Caco-2 (cell line): ENCODE results near the gene C2orf42. TPM values are rescaled to one million over a fixed set of nuclear protein-coding genes. Genes with fewer than 3 reads are reported as not detected.
A peak's percentile ranks its signal among the peaks of the same experiment; 100 is the strongest.
"Not testable (repeated sequence)": the region's sequence is repeated elsewhere in the genome, so short reads cannot be mapped to it uniquely, and the experiment has no call there.

Experiments
- BruUV-seq: library from RNA; stranded (reverse); fragments of 400-500 nt; replicated peaks from 2 replicates; lab custom pipeline; 2021; lab: Mats Ljungman, UMichigan
- CTCF ChIA-PET: fragments of 300-600 bp; sonication (Branson Sonifier 250); formaldehyde crosslinking; loops from one replicate; lab custom pipeline; 2022; ENCODE audit warnings: antibody characterized with exemption; lab: Charles Lee
- POLR2A ChIA-PET: fragments of 300-600 bp; sonication (Branson Sonifier 250); formaldehyde crosslinking; loops from one replicate; lab custom pipeline; 2022; ENCODE audit warnings: antibody characterized with exemption; lab: Charles Lee
- DNase-seq, 2 experiments: peaks; one replicate each; pipeline versions ENCODE4 v3.0.0 to v3.0.0-alpha.2; 2020 to 2022
- H3K27me3 ChIP-seq: replicated peaks from 2 replicates; pipeline ENCODE4 v1.6.0; 2011; ENCODE audit warnings: low read length; ENCODE audit not compliant: control insufficient read depth, insufficient read depth
- H3K36me3 ChIP-seq: 2 replicates; pipeline ENCODE4 v1.5.1; 2011; ENCODE audit warnings: low read length; ENCODE audit not compliant: control insufficient read depth, insufficient read depth
- H3K4me1 ChIP-seq: fragments of 250-450 bp; sonication (Bioruptor Pico); 2 replicates; pipeline ENCODE4 v1.5.1; 2020; ENCODE audit warnings: mild to moderate bottlenecking
- H3K4me3 ChIP-seq: 2 replicates; pipeline ENCODE4 v1.5.1; 2011; ENCODE audit warnings: low read depth, mild to moderate bottlenecking, control low read depth, low read length
- H3K9me3 ChIP-seq: fragments of 250-450 bp; sonication (Bioruptor Pico); 2 replicates; pipeline ENCODE4 v1.5.1; 2020; ENCODE audit warnings: mild to moderate bottlenecking, moderate library complexity
- H3K27ac Mint-ChIP-seq: one replicate; pipeline ENCODE4 v1.8.0; 2022; ENCODE audit warnings: mixed read lengths; ENCODE audit not compliant: unreplicated experiment
- H3K27me3 Mint-ChIP-seq: one replicate; pipeline ENCODE4 v1.8.0; 2022; ENCODE audit warnings: mixed read lengths; ENCODE audit not compliant: insufficient read depth, unreplicated experiment
- H3K36me3 Mint-ChIP-seq: one replicate; pipeline ENCODE4 v1.8.0; 2022; ENCODE audit warnings: mild to moderate bottlenecking, mixed read lengths; ENCODE audit not compliant: insufficient read depth, unreplicated experiment
- H3K4me1 Mint-ChIP-seq: one replicate; pipeline ENCODE4 v1.8.0; 2022; ENCODE audit warnings: low read depth, mixed read lengths; ENCODE audit not compliant: unreplicated experiment
- H3K4me3 Mint-ChIP-seq: one replicate; pipeline ENCODE4 v1.8.0; 2022; ENCODE audit warnings: mild to moderate bottlenecking, moderate library complexity, mixed read lengths; ENCODE audit not compliant: unreplicated experiment
- H3K9me3 Mint-ChIP-seq: one replicate; pipeline ENCODE4 v1.8.0; 2022; ENCODE audit warnings: mixed read lengths; ENCODE audit not compliant: unreplicated experiment
- intact Hi-C: fragments of 100-400 bp; cut with micrococcal nuclease; formaldehyde crosslinking; loops from one replicate; pipeline ENCODE4 v1.10.0; 2022; ENCODE audit not compliant: unreplicated experiment
- total RNA-seq: library from RNA; stranded (reverse); gene quantifications from 2 replicates; pipeline ENCODE4 v1.2.3, GENCODE V29; 2022
- TF ChIP-seq, protein P1 (sequence below), 2 experiments: fragments of 200-600 bp in 1 of 2; IDR thresholded peaks; 1 replicate in 1 of 2; 2 replicates in 1 of 2; pipeline versions ENCODE4 v1.5.1 to v1.8.0; 2011 to 2022; ENCODE audit warnings: antibody characterized with exemption in 1 of 2, control low read depth in 1 of 2, inconsistent platforms in 1 of 2, low read depth in 1 of 2, low read length in 1 of 2, mild to moderate bottlenecking in 1 of 2, moderate library complexity in 1 of 2; ENCODE audit not compliant: insufficient read depth in 1 of 2, severe bottlenecking in 1 of 2, unreplicated experiment in 1 of 2

Gene C2orf42
- total RNA-seq, 1 experiment from 2014 or later: 14.8 TPM

DNA sequence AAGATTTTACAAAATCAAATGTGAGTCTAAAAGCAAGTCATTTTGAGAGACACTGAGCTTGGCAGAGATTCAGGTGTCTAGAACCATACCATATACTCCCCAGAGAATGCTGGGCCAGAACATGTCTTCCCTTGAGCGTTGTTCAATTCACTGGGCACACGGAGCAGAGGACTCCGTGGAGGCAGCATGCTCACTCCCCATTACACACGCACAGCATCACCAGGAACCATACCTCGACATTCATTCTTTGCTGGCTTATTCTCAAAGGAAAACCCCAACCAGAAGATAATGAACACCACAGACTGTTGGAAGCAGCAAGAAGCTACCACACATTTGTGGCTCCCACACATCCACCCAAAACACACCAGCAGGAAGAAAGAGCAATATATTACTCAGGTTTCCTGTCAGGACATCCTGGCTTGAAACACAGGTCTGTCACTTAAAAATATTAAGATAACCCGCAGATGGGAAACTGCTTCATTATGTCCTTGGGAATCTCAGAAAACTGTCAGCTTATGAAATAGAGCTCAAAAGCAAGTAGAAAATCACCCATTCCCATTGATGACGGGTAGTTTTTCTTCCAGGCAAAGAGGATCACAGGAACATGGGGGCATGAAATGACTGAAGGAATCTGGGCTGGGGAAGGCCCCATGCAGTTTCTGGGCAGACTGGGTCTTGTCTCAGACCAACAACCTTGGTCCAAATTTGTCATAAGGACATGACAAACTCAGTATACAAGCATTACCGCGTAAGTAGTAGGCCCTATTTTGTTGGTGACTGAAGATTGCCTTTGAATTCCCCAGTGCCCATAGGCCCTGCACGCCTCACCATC, 57.1 kb downstream of the C2orf42 start:
- intact Hi-C loops: no loop called here
- peaks cover 55% of the 10 kb centered on the region for H3K4me1 Mint-ChIP-seq
- no peak overlapping the region for H3K4me3 ChIP-seq
- peaks cover 7% of the 10 kb centered on the region for H3K9me3 Mint-ChIP-seq
- H3K4me3 Mint-ChIP-seq: peak overlapping the region; percentile 68
- TF ChIP-seq, protein P1, sequence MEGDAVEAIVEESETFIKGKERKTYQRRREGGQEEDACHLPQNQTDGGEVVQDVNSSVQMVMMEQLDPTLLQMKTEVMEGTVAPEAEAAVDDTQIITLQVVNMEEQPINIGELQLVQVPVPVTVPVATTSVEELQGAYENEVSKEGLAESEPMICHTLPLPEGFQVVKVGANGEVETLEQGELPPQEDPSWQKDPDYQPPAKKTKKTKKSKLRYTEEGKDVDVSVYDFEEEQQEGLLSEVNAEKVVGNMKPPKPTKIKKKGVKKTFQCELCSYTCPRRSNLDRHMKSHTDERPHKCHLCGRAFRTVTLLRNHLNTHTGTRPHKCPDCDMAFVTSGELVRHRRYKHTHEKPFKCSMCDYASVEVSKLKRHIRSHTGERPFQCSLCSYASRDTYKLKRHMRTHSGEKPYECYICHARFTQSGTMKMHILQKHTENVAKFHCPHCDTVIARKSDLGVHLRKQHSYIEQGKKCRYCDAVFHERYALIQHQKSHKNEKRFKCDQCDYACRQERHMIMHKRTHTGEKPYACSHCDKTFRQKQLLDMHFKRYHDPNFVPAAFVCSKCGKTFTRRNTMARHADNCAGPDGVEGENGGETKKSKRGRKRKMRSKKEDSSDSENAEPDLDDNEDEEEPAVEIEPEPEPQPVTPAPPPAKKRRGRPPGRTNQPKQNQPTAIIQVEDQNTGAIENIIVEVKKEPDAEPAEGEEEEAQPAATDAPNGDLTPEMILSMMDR (IDR thresholded peaks at IDR 0.05; ENCODE audit: insufficient read depth in 1 of 2, low read depth in 1 of 2, low read length in 1 of 2, severe bottlenecking in 1 of 2, unreplicated experiment in 1 of 2): no peak
- peaks cover 58% of the 10 kb centered on the region for H3K4me1 ChIP-seq
- H3K27ac Mint-ChIP-seq: peak overlapping the region; percentile 87
- H3K27me3 ChIP-seq: no peaks in the 10 kb centered on the region
- no peaks in the 10 kb centered on the region for H3K27me3 Mint-ChIP-seq
- no TSS peak for BruUV-seq
- H3K36me3 Mint-ChIP-seq: peaks cover 16% of the 10 kb centered on the region
- H3K9me3 ChIP-seq: no peaks in the 10 kb centered on the region
- POLR2A ChIA-PET: interaction anchor here (0.6 to 2.7 kb wide), 9 partner anchors 8 to 220 kb away, joined by 3 to 22 read pairs (median 6); partner anchors contain the start of genes C2orf42, MXD1 and PCBP1
- CTCF ChIA-PET: interaction anchor here (1.1 to 1.2 kb wide), 2 partner anchors 25 to 46 kb away, joined by 3 read pairs; no protein-coding TSS in a partner anchor
- DNase-seq: no peak
- no peaks in the 10 kb centered on the region for H3K36me3 ChIP-seq

DNA sequence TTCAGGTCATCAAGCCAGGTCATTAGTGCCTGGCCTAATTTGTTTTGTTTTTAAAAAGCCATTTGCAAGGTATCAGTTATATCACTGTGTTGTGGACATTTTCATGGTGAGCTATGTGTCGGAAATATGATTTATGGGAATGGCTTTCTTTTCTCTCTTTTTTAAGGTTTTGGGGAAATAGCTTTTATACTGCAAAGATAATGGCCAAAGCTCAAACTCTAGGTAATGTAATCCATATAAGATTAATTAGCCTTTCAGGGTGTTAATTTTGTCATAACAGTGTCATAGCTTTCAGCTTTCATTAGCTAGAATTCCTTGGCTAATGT, 57.7 kb downstream of the C2orf42 start:
- H3K9me3 ChIP-seq: no peaks in the 10 kb centered on the region
- Mint-ChIP-seq H3K4me1 (peaks cover 55% of the 10 kb centered on the region), H3K4me3 (peak overlapping the region; percentile 68), H3K36me3 (peaks cover 16% of the 10 kb centered on the region), H3K9me3 (peaks cover 7% of the 10 kb centered on the region), H3K27ac (peak overlapping the region; percentile 87), H3K27me3 (no peaks in the 10 kb centered on the region)
- H3K27me3 ChIP-seq: no peaks in the 10 kb centered on the region
- DNase-seq: no peak
- BruUV-seq: no TSS peak
- intact Hi-C loops: no loop called here
- H3K4me3 ChIP-seq: no peak overlapping the region
- ChIA-PET POLR2A (interaction anchor here (0.6 to 2.7 kb wide), 9 partner anchors 9 to 219 kb away, joined by 3 to 22 read pairs (median 6); partner anchors contain the start of genes C2orf42, MXD1 and PCBP1), CTCF (interaction anchor here (1.1 to 1.2 kb wide), 2 partner anchors 25 to 45 kb away, joined by 3 read pairs; no protein-coding TSS in a partner anchor)
- no peaks in the 10 kb centered on the region for H3K36me3 ChIP-seq
- H3K4me1 ChIP-seq: peaks cover 60% of the 10 kb centered on the region
- TF ChIP-seq, protein P1 (IDR thresholded peaks at IDR 0.05; ENCODE audit: insufficient read depth in 1 of 2, low read depth in 1 of 2, low read length in 1 of 2, severe bottlenecking in 1 of 2, unreplicated experiment in 1 of 2): no peak

DNA sequence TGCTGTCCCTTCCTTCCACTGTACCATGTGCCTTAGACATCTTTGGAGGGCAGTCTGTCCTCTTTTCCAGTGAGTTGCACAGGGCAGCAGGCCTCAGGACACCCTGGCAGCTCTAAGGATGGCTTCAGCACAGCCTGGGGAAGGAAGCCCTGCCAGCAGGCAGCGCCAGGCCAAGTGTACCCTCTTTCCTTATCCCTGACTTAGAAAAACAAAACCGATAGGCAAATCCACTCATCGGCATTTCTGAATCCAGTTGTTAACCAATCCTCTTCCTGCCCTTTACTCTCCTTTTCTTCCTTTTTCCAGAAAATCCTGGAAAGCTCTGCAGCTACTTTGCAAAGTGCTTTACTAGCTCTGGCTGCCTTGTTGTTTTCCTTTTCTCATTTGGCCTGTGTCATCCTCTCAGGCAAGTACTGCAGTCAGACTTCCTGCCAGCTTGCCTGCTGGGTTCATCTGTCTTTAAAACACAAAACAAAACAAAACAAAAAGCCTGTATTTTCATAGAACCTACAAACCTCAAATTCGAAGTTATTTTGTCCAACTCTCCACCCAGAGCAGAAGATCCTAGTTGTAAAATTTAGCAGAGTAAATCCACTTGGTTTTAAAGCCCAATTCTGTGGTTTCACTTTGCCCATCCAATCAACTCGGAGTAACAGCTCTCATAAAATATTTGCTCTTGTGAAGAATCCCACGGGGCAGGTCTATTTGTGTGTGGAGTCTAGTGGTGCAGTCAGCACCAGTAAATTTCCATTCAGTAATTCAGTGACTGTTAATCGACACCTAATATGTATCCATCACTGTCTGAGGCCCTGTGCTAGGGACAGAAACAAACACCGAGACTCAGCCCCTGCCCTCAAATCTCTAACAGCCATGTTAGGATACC, 58.3 kb downstream of the C2orf42 start:
- TSS peak; percentile 90 for BruUV-seq
- peak overlapping the region; percentile 26 for H3K4me3 ChIP-seq
- TF ChIP-seq, protein P1 (IDR thresholded peaks at IDR 0.05; ENCODE audit: insufficient read depth in 1 of 2, low read depth in 1 of 2, low read length in 1 of 2, severe bottlenecking in 1 of 2, unreplicated experiment in 1 of 2): no peak
- H3K36me3 Mint-ChIP-seq: peaks cover 16% of the 10 kb centered on the region
- no peaks in the 10 kb centered on the region for H3K9me3 ChIP-seq
- POLR2A ChIA-PET: interaction anchor here (0.6 to 2.7 kb wide), 8 partner anchors 8 to 219 kb away, joined by 3 to 22 read pairs (median 6); partner anchors contain the start of genes C2orf42, MXD1 and PCBP1
- no peaks in the 10 kb centered on the region for H3K27me3 ChIP-seq
- H3K9me3 Mint-ChIP-seq: peaks cover 2% of the 10 kb centered on the region
- peak overlapping the region; percentile 87 for H3K27ac Mint-ChIP-seq
- DNase-seq: peak in 1 of 2 experiments; percentile 61
- H3K4me3 Mint-ChIP-seq: peak overlapping the region; percentile 68
- no peaks in the 10 kb centered on the region for H3K36me3 ChIP-seq
- intact Hi-C loops: no loop called here
- peaks cover 57% of the 10 kb centered on the region for H3K4me1 ChIP-seq
- peaks cover 50% of the 10 kb centered on the region for H3K4me1 Mint-ChIP-seq
- CTCF ChIA-PET: interaction anchor here (0.6 to 1.2 kb wide), 2 partner anchors 44 to 219 kb away, joined by 3 to 4 read pairs; no protein-coding TSS in a partner anchor
- no peaks in the 10 kb centered on the region for H3K27me3 Mint-ChIP-seq

DNA sequence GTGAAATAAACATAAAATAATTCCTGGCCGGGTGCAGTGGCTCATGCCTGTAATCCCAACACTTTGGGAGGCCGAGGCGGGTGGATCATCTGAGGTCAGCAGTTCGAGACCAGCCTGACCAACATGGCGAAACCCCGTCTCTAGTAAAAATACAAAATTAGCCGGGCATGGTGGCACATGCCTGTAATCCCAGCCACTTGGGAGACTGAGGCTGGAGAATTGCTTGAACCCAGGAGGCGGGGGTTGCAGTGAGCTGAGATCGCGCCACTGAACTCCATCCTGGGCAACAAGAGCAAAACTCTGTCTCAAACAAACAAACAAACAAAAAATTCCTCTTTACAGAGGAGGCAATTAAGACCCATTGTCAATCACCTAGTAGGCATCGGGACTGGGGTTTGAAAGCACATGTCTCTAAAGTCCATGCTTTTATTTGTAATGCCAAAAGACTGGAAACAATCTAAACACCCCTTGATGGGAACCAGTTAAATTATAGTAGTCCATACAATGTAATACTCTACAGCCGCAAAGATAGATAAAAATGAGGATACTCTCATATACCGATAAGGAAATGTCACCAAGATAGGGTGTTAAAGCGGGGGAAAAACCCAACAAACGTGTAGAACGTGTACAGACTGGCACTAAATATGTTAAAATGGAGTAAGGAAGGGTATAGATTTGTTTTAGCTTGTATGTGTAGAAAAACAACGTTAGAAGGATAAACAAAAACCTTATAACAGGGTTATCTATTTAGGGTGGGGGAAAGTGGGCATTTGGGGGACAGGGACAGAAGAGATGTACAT, 59.3 kb downstream of the C2orf42 start:
- H3K36me3 Mint-ChIP-seq: peaks cover 16% of the 10 kb centered on the region
- H3K9me3 Mint-ChIP-seq, BruUV-seq, intact Hi-C loops, H3K27me3 Mint-ChIP-seq, H3K36me3 ChIP-seq, H3K27me3 ChIP-seq, H3K9me3 ChIP-seq, H3K4me3 ChIP-seq, CTCF ChIA-PET, DNase-seq: not testable (repeated sequence)
- peaks cover 42% of the 10 kb centered on the region for H3K4me1 Mint-ChIP-seq
- H3K4me1 ChIP-seq: peaks cover 47% of the 10 kb centered on the region
- peak overlapping the region; percentile 87 for H3K27ac Mint-ChIP-seq
- peak overlapping the region; percentile 68 for H3K4me3 Mint-ChIP-seq
- POLR2A ChIA-PET: interaction anchor here (2.2 kb wide), 1 partner anchor 59 kb away, joined by 6 read pairs; the partner anchor contains the start of gene C2orf42
